PC-3 (cell line): ENCODE measurements around the gene KDM3B. TPM values are rescaled to one million over a fixed set of nuclear protein-coding genes. Genes with fewer than 3 reads are reported as not detected.

Source experiments
- ATAC-seq: fragments of 200-7000 bp; cut with Tn5 transposase; 2 replicates; pipeline ENCODE4 v1.9.1; 2020; ENCODE audit warnings: mild to moderate bottlenecking, moderate library complexity
- BruUV-seq: library from RNA; stranded (reverse); fragments of 400-500 nt; replicated peaks from 2 replicates; lab custom pipeline; 2021; lab: Mats Ljungman, UMichigan
- CTCF ChIA-PET: fragments of 300-600 bp; sonication (Branson Sonifier 250); formaldehyde crosslinking; loops from one replicate; lab custom pipeline; 2022; ENCODE audit warnings: antibody characterized with exemption; lab: Charles Lee
- POLR2A ChIA-PET: fragments of 300-600 bp; sonication (Branson Sonifier 250); formaldehyde crosslinking; loops from one replicate; lab custom pipeline; 2022; ENCODE audit warnings: antibody characterized with exemption; ENCODE audit not compliant: unreplicated experiment; lab: Charles Lee
- DNase-seq: peaks from one replicate; pipeline ENCODE4 v3.0.0-alpha.2; 2015
- H2AFZ ChIP-seq: fragments of 300-600 bp; sonication (generic); 2 replicates; pipeline ENCODE4 v1.6.0; 2016; ENCODE audit warnings: antibody characterized with exemption, low read length
- H3F3A ChIP-seq: fragments of 300-600 bp; sonication (generic); one replicate; pipeline ENCODE4 v1.6.0; 2017; ENCODE audit warnings: antibody characterized with exemption, low read length, control low read depth, mild to moderate bottlenecking; ENCODE audit not compliant: unreplicated experiment
- H3K27ac ChIP-seq: fragments of 300-600 bp; sonication (generic); 2 replicates; pipeline ENCODE4 v1.5.1; 2016; ENCODE audit warnings: mild to moderate bottlenecking, low read length
- H3K27me3 ChIP-seq: fragments of 300-600 bp; sonication (generic); 2 replicates; pipeline ENCODE4 v1.6.1; 2016; ENCODE audit warnings: low read length, mixed read lengths
- H3K36me3 ChIP-seq: fragments of 300-600 bp; sonication (generic); 2 replicates; pipeline ENCODE4 v1.6.1; 2016; ENCODE audit warnings: low read depth, mixed run types, low read length, mixed read lengths
- H3K4me1 ChIP-seq: fragments of 300-600 bp; sonication (generic); 2 replicates; pipeline ENCODE4 v1.5.1; 2016; ENCODE audit warnings: low read length; ENCODE audit not compliant: insufficient read depth
- H3K4me2 ChIP-seq: fragments of 300-600 bp; sonication (generic); 2 replicates; pipeline ENCODE4 v1.6.0; 2016; ENCODE audit warnings: low read length
- H3K4me3 ChIP-seq: fragments of 300-600 bp; sonication (generic); 2 replicates; pipeline ENCODE4 v1.5.1; 2016; ENCODE audit warnings: mild to moderate bottlenecking, low read length, mixed read lengths
- H3K79me2 ChIP-seq: fragments of 300-600 bp; sonication (generic); 2 replicates; pipeline ENCODE4 v1.6.1; 2017; ENCODE audit warnings: low read length, mixed read lengths
- H3K9ac ChIP-seq: fragments of 300-600 bp; sonication (generic); 2 replicates; pipeline ENCODE4 v1.6.0; 2016; ENCODE audit warnings: mild to moderate bottlenecking, low read length
- H3K9me2 ChIP-seq: fragments of 300-600 bp; sonication (generic); replicated peaks from 2 replicates; pipeline ENCODE4 v1.6.1; 2016; ENCODE audit warnings: mixed run types, low read length, mixed read lengths
- H3K9me3 ChIP-seq: fragments of 300-600 bp; sonication (generic); 2 replicates; pipeline ENCODE4 v1.6.1; 2016; ENCODE audit warnings: low read length, mixed read lengths
- H4K20me1 ChIP-seq: fragments of 300-600 bp; sonication (generic); 2 replicates; pipeline ENCODE4 v1.6.1; 2016; ENCODE audit warnings: low read length, mixed read lengths
- EZH2 ChIP-seq: fragments of 300-600 bp; sonication (generic); IDR thresholded peaks from one replicate; pipeline ENCODE4 v1.6.1; 2017; ENCODE audit warnings: antibody characterized with exemption, mild to moderate bottlenecking, low read length; ENCODE audit not compliant: unreplicated experiment
- EZH2phosphoT487 ChIP-seq: fragments of 300-600 bp; sonication (generic); IDR thresholded peaks from 2 replicates; pipeline ENCODE4 v1.6.1; 2018; ENCODE audit warnings: mild to moderate bottlenecking, antibody characterized with exemption, low read length, borderline replicate concordance
- intact Hi-C: fragments of 100-400 bp; cut with micrococcal nuclease; formaldehyde crosslinking; loops from 2 replicates; pipeline ENCODE4 v1.9.0; 2023
- total RNA-seq: library from RNA; depleted of rRNA; stranded (reverse); fragments of >200 nt; gene quantifications from 2 replicates; pipeline ENCODE4 v1.2.3, GENCODE V29; 2014
- TF ChIP-seq, protein P1 (sequence below): fragments of 300-600 bp; sonication (generic); conservative IDR thresholded peaks from 2 replicates; pipeline ENCODE4 v1.5.1; 2017; ENCODE audit warnings: antibody characterized with exemption, low read depth, mild to moderate bottlenecking, low read length

The KDM3B gene
- total RNA-seq, 1 experiment from 2014 or later: 21.7 TPM

DNA sequence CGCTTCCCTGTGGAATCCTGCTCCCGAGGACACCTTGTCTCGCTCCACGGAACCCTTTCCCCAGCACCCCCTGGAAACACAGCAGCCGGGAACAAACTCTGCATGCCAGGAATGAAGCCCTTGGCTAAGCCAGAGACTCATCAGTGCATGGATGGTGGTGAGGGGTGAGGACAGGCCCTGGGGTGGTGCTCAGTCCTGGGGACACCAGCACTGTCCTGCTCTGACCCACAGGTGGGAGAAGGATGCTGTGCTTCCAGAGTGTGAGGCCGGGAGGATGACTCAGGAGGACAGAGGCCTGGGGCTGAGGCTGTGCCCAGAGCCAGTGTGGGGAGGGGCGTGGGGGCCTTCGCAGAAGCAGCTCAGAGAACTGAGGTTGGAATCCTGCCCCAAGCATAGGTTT, 101.6 kb downstream of the KDM3B start:
- no peak for ATAC-seq

GRCh38 chr5:138455232-138455930, 102.9 kb downstream of the KDM3B start:
- POLR2A ChIA-PET: no interaction called here
- no peaks in the 10 kb centered on the region for H3K9me3 ChIP-seq
- ATAC-seq: no peak

More for the DNA sequence above, 101.6 kb downstream of the KDM3B start:
- H3K4me3 ChIP-seq: no peak overlapping the region
- intact Hi-C loops: loop anchor here (5.0 kb wide), 1 partner anchor 93 kb away; no protein-coding TSS in a partner anchor
- BruUV-seq: no TSS peak
- H3K9ac ChIP-seq: no peak overlapping the region
- H2AFZ ChIP-seq: no peak overlapping the region
- no peaks in the 10 kb centered on the region for H3K36me3 ChIP-seq
- no peaks in the 10 kb centered on the region for H3K4me1 ChIP-seq
- no peak overlapping the region for H3K4me2 ChIP-seq
- no peaks in the 10 kb centered on the region for H3K27me3 ChIP-seq
- CTCF ChIA-PET: no interaction called here
- H3K9me2 ChIP-seq: no peaks in the 10 kb centered on the region
- H3F3A ChIP-seq: no peaks in the 10 kb centered on the region
- no peaks in the 10 kb centered on the region for H3K9me3 ChIP-seq
- H3K79me2 ChIP-seq: no peaks in the 10 kb centered on the region
- TF ChIP-seq, protein P1, sequence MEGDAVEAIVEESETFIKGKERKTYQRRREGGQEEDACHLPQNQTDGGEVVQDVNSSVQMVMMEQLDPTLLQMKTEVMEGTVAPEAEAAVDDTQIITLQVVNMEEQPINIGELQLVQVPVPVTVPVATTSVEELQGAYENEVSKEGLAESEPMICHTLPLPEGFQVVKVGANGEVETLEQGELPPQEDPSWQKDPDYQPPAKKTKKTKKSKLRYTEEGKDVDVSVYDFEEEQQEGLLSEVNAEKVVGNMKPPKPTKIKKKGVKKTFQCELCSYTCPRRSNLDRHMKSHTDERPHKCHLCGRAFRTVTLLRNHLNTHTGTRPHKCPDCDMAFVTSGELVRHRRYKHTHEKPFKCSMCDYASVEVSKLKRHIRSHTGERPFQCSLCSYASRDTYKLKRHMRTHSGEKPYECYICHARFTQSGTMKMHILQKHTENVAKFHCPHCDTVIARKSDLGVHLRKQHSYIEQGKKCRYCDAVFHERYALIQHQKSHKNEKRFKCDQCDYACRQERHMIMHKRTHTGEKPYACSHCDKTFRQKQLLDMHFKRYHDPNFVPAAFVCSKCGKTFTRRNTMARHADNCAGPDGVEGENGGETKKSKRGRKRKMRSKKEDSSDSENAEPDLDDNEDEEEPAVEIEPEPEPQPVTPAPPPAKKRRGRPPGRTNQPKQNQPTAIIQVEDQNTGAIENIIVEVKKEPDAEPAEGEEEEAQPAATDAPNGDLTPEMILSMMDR: no peak
- TF ChIP-seq EZH2 (no peak), EZH2phosphoT487 (no peak)
- POLR2A ChIA-PET: no interaction called here
- H3K27ac ChIP-seq: no peak overlapping the region
- no peaks in the 10 kb centered on the region for H4K20me1 ChIP-seq
- no peak for DNase-seq

More at GRCh38 chr5:138455232-138455930, 102.9 kb downstream of the KDM3B start:
- no peaks in the 10 kb centered on the region for H3K36me3 ChIP-seq
- H3K4me2 ChIP-seq: no peak overlapping the region
- TF ChIP-seq, protein P1: no peak
- no peak for TF ChIP-seq EZH2
- H3K4me3 ChIP-seq: no peak overlapping the region
- no peaks in the 10 kb centered on the region for H4K20me1 ChIP-seq
- CTCF ChIA-PET: interaction anchor here (1.1 kb wide), 1 partner anchor 49 kb away, joined by 9 read pairs; no protein-coding TSS in a partner anchor
- H3K9me2 ChIP-seq: no peaks in the 10 kb centered on the region
- no peak for DNase-seq
- no TSS peak for BruUV-seq
- H2AFZ ChIP-seq: no peak overlapping the region
- no peaks in the 10 kb centered on the region for H3F3A ChIP-seq
- intact Hi-C loops: no loop called here
- H3K27ac ChIP-seq: no peak overlapping the region
- no peaks in the 10 kb centered on the region for H3K79me2 ChIP-seq
- H3K27me3 ChIP-seq: no peaks in the 10 kb centered on the region
- H3K9ac ChIP-seq: no peak overlapping the region
- H3K4me1 ChIP-seq: no peaks in the 10 kb centered on the region
